ENCODE data around the gene TCOF1. TPM values are rescaled to one million over a fixed set of nuclear protein-coding genes. Genes with fewer than 3 reads are reported as not detected.
"Not testable (repeated sequence)": the region's sequence is repeated elsewhere in the genome, so short reads cannot be mapped to it uniquely, and the experiment has no call there.

The TCOF1 gene
- total RNA-seq, 2 experiments from 2014 or later = 40.4 to 43.2 TPM

GRCh38 chr5:150412319-150413175 lies 55.0 kb downstream of the TCOF1 start, which contains the start of gene CD74:
CD74 (minus strand) TSS chr5:150412910; CDS start chr5:150412749, 161 bp downstream.
- intact Hi-C loops (cut with DNase I, micrococcal nuclease) = loop anchor here (1.0 to 2.0 kb wide), 4 partner anchors 24 to 1358 kb away; partner anchors contain the start of genes G3BP1 (in 1 of the 2) and RPS14 (in 1 of the 2)
- peaks cover 57% of the 10 kb centered on the region for H3K4me1 ChIP-seq (ENCODE audit: insufficient read depth, low read length)
- CTCF ChIA-PET = interaction anchor here (1.8 to 4.3 kb wide), 3 partner anchors 14 to 37 kb away, joined by 9 to 27 read pairs (median 19); no protein-coding TSS in a partner anchor
- no peaks in the 10 kb centered on the region for H3K27me3 Mint-ChIP-seq
- H3K27me3 ChIP-seq (ENCODE audit: control insufficient read depth in 1 of 2, insufficient read depth in 2 of 2, low read length in 2 of 2) = no peaks in the 10 kb centered on the region
- H3K4me3 ChIP-seq (ENCODE audit: low read length) = peak within 1 kb of the TSS; percentile 97
- no peaks in the 10 kb centered on the region for H3K9me3 Mint-ChIP-seq
- POLR2A ChIA-PET = interaction anchor here (0.7 to 5.5 kb wide), 21 partner anchors 12 to 1358 kb away, joined by 3 to 72 read pairs (median 6); partner anchors contain the start of genes DCTN4, G3BP1, GM2A and HMGXB3
- ATAC-seq (ENCODE audit: poor library complexity) (peak; percentile 85), DNase-seq (peak; percentile 82 to 98 (median 88))
- H3K9me3 ChIP-seq (ENCODE audit: control insufficient read depth in 1 of 2, insufficient read depth in 1 of 2, low read length in 2 of 2) = no peaks in the 10 kb centered on the region
- H3K4me1 Mint-ChIP-seq (ENCODE audit: low read depth) = peaks cover 40% of the 10 kb centered on the region
- no peak for TF ChIP-seq CTCF (IDR thresholded peaks at IDR 0.05)
- H3K36me3 ChIP-seq (ENCODE audit: insufficient read depth, low read length) = peaks cover 6% of the 10 kb centered on the region
- H3K27ac Mint-ChIP-seq = peak within 1 kb of the TSS; percentile 98
- peak within 1 kb of the TSS; percentile 99 for H3K4me3 Mint-ChIP-seq
- H3K36me3 Mint-ChIP-seq (ENCODE audit: low read depth) = peaks cover 23% of the 10 kb centered on the region
- H3K27ac ChIP-seq (ENCODE audit: low read depth in 1 of 2, low read length in 2 of 2) = peak within 1 kb of the TSS; percentile 94 to 98

DNA sequence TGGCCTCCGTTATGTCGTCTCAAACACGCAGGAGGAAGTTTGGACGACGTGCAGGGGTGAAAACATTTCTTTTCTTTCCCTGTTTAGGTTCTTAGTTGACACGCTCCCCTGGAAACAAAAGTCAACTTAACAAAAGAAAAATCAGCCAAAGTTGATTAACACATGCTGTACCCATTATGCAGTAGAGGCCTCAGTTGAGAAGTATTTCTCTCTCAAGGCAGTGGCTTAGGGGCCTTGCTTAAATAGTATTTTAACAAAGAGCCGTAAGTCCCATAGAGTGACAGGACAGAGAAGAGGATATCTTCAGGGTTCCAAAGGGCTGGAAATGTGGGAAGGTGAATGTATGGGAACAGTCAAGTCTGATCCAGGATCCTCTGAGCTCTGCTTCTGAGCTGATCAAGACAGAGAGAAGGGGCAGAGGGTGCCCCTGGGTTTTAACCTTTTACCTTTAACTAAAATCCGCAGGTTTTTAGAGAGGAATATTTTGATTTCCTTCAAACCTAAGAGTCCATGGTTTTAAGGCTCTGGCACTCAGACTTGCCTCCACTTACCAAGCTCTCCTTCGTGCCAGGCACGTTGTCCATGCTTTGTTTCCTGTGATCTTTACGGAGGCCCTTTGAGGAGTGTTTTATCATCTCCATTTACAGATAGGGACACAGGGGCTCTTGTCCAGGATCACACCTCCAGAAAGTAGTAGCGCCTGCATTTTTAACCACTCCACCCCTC lies 55.8 kb downstream of the TCOF1 start:
- Mint-ChIP-seq H3K27ac (peak overlapping the region; percentile 98), H3K9me3 (no peaks in the 10 kb centered on the region), H3K4me1 (ENCODE audit: low read depth) (peaks cover 40% of the 10 kb centered on the region), H3K36me3 (ENCODE audit: low read depth) (peaks cover 17% of the 10 kb centered on the region), H3K27me3 (no peaks in the 10 kb centered on the region), H3K4me3 (peak overlapping the region; percentile 99)
- H3K9me3 ChIP-seq (ENCODE audit: control insufficient read depth in 1 of 2, insufficient read depth in 1 of 2, low read length in 2 of 2) = no peaks in the 10 kb centered on the region
- ChIA-PET CTCF (interaction anchor here (1.8 to 4.3 kb wide), 3 partner anchors 15 to 37 kb away, joined by 9 to 27 read pairs (median 19); no protein-coding TSS in a partner anchor), POLR2A (interaction anchor here (0.7 to 5.5 kb wide), 21 partner anchors 12 to 1358 kb away, joined by 3 to 72 read pairs (median 6); partner anchors contain the start of genes DCTN4, G3BP1, GM2A and HMGXB3)
- peaks cover 3% of the 10 kb centered on the region for H3K36me3 ChIP-seq (ENCODE audit: insufficient read depth, low read length)
- H3K27ac ChIP-seq (ENCODE audit: low read depth in 1 of 2, low read length in 2 of 2) = peak overlapping the region; percentile 94 to 98
- TF ChIP-seq CTCF (IDR thresholded peaks at IDR 0.05) = no peak
- H3K4me1 ChIP-seq (ENCODE audit: insufficient read depth, low read length) = peaks cover 53% of the 10 kb centered on the region
- peak overlapping the region; percentile 97 for H3K4me3 ChIP-seq (ENCODE audit: low read length)
- intact Hi-C loops (cut with DNase I, micrococcal nuclease) = loop anchor here (1.0 to 2.0 kb wide), 2 partner anchors 34 to 1357 kb away; partner anchors contain the start of gene G3BP1 (in 1 of the 2)
- DNase-seq (no peak), ATAC-seq (ENCODE audit: poor library complexity) (peak; percentile 45)
- no peaks in the 10 kb centered on the region for H3K27me3 ChIP-seq (ENCODE audit: control insufficient read depth in 1 of 2, insufficient read depth in 2 of 2, low read length in 2 of 2)

DNA sequence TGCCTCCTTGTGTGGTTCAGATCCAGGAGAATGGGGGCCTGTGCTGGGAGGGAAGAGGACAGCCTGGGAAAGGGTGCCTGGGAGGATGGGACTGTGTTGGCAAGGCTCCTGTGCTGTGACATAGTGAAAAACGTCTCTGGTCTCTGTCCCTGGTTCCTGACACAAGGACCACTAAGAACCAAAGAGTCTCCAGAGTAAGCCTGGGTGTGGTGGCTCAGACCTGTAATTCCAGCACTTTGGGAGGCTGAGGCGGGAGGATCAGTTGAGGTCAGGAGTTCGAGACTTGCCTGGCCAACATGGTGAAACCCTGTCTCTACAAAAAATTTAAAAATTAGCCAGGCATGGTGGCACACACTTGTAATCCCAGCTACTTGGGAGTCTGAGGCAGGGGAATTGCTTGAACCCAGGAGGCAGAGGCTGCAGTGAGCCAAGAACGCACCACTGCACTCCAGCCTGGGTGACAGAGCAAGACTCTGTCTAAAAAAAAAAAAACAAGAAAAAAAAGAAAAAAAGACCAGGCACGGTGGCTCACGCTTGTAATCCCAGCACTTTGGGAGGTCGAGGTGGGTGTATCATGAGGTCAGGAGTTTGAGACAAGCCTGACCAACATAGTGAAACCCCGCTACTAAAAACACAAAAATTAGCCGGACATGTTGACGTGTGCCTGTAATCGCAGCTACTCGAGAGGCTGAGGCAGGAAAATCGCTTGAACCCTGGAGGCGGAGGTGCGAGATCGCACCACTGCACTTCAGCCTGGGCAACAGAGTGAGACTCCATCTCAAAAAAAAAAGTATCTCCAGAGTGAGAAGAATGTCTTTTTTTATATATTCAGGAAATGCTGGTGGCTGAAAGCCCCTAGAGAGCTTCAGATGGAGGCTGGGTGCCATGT lies 56.6 kb downstream of the TCOF1 start:
- Mint-ChIP-seq H3K4me1 (ENCODE audit: low read depth) (peaks cover 40% of the 10 kb centered on the region), H3K36me3 (ENCODE audit: low read depth) (peaks cover 14% of the 10 kb centered on the region), H3K4me3 (peak overlapping the region; percentile 25), H3K27ac (peak overlapping the region; percentile 98)
- DNase-seq; H3K4me3 ChIP-seq (ENCODE audit: low read length); H3K27me3 ChIP-seq (ENCODE audit: control insufficient read depth in 1 of 2, insufficient read depth in 2 of 2, low read length in 2 of 2); H3K9me3 ChIP-seq (ENCODE audit: control insufficient read depth in 1 of 2, insufficient read depth in 1 of 2, low read length in 2 of 2); ATAC-seq (ENCODE audit: poor library complexity); H3K9me3 Mint-ChIP-seq; H3K36me3 ChIP-seq (ENCODE audit: insufficient read depth, low read length); H3K27me3 Mint-ChIP-seq: not testable (repeated sequence)
- peak overlapping the region; percentile 94 to 98 for H3K27ac ChIP-seq (ENCODE audit: low read depth in 1 of 2, low read length in 2 of 2)
- ChIA-PET POLR2A (interaction anchor here (1.3 to 5.5 kb wide), 5 partner anchors 22 to 1174 kb away, joined by 3 to 72 read pairs (median 8); partner anchors contain the start of genes RPS14 and TCOF1), CTCF (interaction anchor here (1.8 to 4.3 kb wide), 3 partner anchors 16 to 36 kb away, joined by 9 to 27 read pairs (median 19); no protein-coding TSS in a partner anchor)
- intact Hi-C loops (cut with DNase I, micrococcal nuclease) = loop anchor here (1.0 to 2.0 kb wide), 2 partner anchors 33 to 1357 kb away; partner anchors contain the start of gene G3BP1 (in 1 of the 2)
- peaks cover 45% of the 10 kb centered on the region for H3K4me1 ChIP-seq (ENCODE audit: insufficient read depth, low read length)
